Astrocyte (in vitro differentiated cells and primary cell): ENCODE measurements around the gene CHST3.

ENCODE experiments used
- CTCF ChIP-seq: IDR thresholded peaks from 2 replicates; pipeline ENCODE4 v1.5.1; 2011; ENCODE audit warnings: low read depth, mild to moderate bottlenecking, inconsistent platforms, low read length, moderate library complexity; ENCODE audit not compliant: insufficient read depth
- EZH2 ChIP-seq: IDR thresholded peaks from 2 replicates; pipeline ENCODE4 v1.6.1; 2012; ENCODE audit warnings: mild to moderate bottlenecking, low read length, inconsistent platforms; ENCODE audit not compliant: insufficient read depth

- TF ChIP-seq CTCF (no peak), EZH2 (no peak)
Observed at GRCh38 chr10:71995887-71996575, 31.8 kb downstream of the CHST3 start.
